ENCODE measurements around the gene SGSM1.

GRCh38 chr22:24867323-24868022 lies 61.5 kb downstream of the SGSM1 start:
- no peak for TF ChIP-seq CTCF (conservative IDR thresholded peaks at IDR 0.05; ENCODE audit: low read length)
- no peak for TF ChIP-seq EZH2phosphoT487 (IDR thresholded peaks at IDR 0.05; ENCODE audit: borderline replicate concordance)
